ENCODE measurements around the gene SDK1. TPM values are rescaled to one million over a fixed set of nuclear protein-coding genes. Genes with fewer than 3 reads are reported as not detected.
A peak's percentile ranks its signal among the peaks of the same experiment; 100 is the strongest.

Gene SDK1
- total RNA-seq, 1 donor from 2014 or later, result 16.7 TPM

DNA sequence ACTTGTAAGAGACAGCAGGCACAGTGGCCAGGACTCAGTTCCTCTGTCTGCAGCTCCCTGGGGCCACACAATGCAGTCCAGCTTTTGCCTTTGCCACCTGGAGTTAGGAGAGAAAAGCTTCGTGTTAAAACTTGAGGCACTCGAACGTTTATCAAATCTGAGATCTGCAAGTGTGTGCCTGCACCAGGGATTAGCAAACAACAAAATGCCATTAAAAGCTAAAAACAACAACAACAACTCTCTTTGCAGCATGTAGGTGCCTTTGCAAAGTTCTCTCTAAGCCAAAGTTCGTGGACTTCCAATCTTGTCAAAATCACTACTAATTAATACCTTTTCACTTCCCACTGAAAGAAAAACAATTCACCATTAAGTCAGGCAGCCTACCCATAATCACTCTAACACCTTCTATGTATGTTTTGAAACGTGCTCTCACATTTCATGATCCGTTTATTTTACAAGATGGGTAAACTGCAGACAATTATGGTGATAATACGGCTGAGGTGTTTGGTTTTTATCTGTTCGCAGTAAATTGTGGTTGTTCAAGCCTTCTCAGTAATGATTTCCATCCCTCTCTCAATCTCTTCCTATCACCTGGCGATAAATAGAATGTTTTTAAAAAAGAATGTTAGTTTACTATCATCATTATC lies 36.2 kb upstream of the SDK1 start:
- Histone ChIP-seq H3K4me1 (no peaks in the 10 kb centered on the region), H3K9me3 (no peaks in the 10 kb centered on the region), H3K27me3 (no peaks in the 10 kb centered on the region), H3K27ac (no peak overlapping the region), H3K4me3 (no peak overlapping the region), H3K36me3 (no peaks in the 10 kb centered on the region)
- no peak for TF ChIP-seq POLR2AphosphoS5 (IDR thresholded peaks at IDR 0.05; ENCODE audit: insufficient read depth in 1 of 2, low read depth in 1 of 2)
- TF ChIP-seq CTCF (IDR thresholded peaks at IDR 0.05), result no peak
- TF ChIP-seq POLR2A (IDR thresholded peaks at IDR 0.05), result no peak
- intact Hi-C loops (cut with DNase I), result no loop called here
- DNase-seq (ENCODE audit: extremely low spot score in 2 of 2), result no peak

DNA sequence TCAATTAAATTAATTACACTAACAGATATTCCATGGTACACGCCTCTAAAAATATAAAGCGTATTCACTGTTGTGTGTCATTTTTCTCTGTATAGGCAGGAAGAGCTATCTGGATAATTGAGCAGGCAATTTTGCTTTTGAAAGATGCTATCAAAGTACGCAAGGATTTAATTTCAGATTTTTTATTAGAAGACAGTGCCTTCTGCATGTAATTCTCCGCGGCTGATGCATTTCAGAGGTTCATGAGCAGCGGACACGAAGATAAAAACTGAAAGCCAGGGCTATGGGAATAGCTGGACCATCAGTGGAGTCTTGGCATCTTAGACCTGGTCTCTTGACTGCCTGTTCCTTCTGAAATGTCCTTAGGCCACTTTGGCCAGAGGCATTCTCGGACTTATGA lies 35.7 kb upstream of the SDK1 start:
- intact Hi-C loops (cut with DNase I), result no loop called here
- Histone ChIP-seq H3K4me1 (no peaks in the 10 kb centered on the region), H3K27me3 (no peaks in the 10 kb centered on the region), H3K36me3 (no peaks in the 10 kb centered on the region), H3K4me3 (no peak overlapping the region), H3K9me3 (no peaks in the 10 kb centered on the region), H3K27ac (no peak overlapping the region)
- no peak for DNase-seq (ENCODE audit: extremely low spot score in 2 of 2)
- no peak for TF ChIP-seq CTCF (IDR thresholded peaks at IDR 0.05)

DNA sequence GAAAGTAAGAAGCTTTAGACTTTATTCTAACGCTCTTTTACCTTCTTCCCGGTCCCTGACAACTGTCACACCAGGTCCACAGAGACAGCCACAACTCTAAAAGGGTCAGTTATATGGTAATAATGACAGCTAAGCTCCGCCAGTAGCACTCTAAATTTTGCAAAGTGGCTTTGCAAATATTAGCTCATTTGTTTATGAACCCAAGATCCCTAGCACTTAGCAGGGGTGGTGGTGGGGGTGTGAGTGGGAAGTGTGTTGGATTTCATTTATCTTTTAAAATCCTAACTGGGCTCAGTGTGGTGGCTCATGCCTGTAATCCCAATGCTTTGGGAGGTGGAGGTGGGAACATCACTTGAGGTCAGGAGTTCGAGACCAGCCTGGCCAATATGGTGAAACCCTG lies 34.8 kb upstream of the SDK1 start:
- intact Hi-C loops (cut with DNase I), result no loop called here
- TF ChIP-seq CTCF (IDR thresholded peaks at IDR 0.05) (no peak), POLR2A (IDR thresholded peaks at IDR 0.05) (no peak), POLR2AphosphoS5 (IDR thresholded peaks at IDR 0.05; ENCODE audit: insufficient read depth in 1 of 2, low read depth in 1 of 2) (no peak)
- Histone ChIP-seq H3K27me3 (no peaks in the 10 kb centered on the region), H3K4me3 (no peak overlapping the region), H3K27ac (no peak overlapping the region), H3K9me3 (no peaks in the 10 kb centered on the region), H3K4me1 (no peaks in the 10 kb centered on the region), H3K36me3 (no peaks in the 10 kb centered on the region)
- no peak for DNase-seq (ENCODE audit: extremely low spot score in 2 of 2)

DNA sequence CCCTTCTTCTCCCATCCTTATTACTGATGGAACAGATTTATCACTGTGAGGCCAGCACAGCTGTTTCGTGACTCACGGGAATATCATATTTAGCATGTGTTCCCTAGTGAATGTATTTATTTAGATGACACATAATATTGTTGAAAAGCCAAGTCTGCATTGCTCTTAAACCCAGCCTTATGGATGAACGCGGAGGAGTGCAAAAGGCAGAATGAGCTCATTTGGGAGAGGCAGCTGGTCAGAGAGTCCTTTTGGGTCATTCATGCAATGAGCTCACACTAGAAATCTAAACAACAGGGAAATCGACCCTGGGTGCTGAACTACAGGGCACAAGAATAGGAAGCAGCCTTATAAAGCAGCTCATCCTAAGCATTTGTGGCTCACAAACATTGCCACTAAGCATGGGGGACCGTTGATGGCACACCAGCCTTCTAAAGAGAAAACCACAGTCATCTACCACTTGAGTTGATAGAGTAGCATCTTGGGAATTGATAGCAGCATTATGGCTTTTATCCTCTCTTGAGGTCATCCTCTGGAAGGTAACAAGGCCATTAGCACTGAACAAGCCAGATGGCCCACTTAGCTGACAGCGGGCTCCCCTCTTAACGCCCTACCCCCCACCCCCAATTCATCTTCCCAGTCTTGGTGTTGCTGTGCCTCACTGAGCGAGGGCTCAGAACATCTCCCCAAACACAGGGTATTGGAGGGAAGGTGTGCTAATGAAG lies 32.9 kb upstream of the SDK1 start:
- no peaks in the 10 kb centered on the region for H3K27me3 ChIP-seq
- no peak for DNase-seq (ENCODE audit: extremely low spot score in 2 of 2)
- no peak overlapping the region for H3K4me3 ChIP-seq
- no peaks in the 10 kb centered on the region for H3K36me3 ChIP-seq
- intact Hi-C loops (cut with DNase I), result no loop called here
- H3K4me1 ChIP-seq, result peaks cover 8% of the 10 kb centered on the region
- no peak for TF ChIP-seq CTCF (IDR thresholded peaks at IDR 0.05)
- no peak for TF ChIP-seq POLR2AphosphoS5 (IDR thresholded peaks at IDR 0.05; ENCODE audit: insufficient read depth in 1 of 2, low read depth in 1 of 2)
- TF ChIP-seq POLR2A (IDR thresholded peaks at IDR 0.05), result no peak
- peak overlapping the region; percentile 74 for H3K27ac ChIP-seq
- H3K9me3 ChIP-seq, result no peaks in the 10 kb centered on the region

- peaks cover 11% of the 10 kb centered on the region for H3K4me1 ChIP-seq
- TF ChIP-seq POLR2A (IDR thresholded peaks at IDR 0.05) (no peak), POLR2AphosphoS5 (IDR thresholded peaks at IDR 0.05; ENCODE audit: insufficient read depth in 1 of 2, low read depth in 1 of 2) (no peak), CTCF (IDR thresholded peaks at IDR 0.05) (no peak)
- no peaks in the 10 kb centered on the region for H3K36me3 ChIP-seq
- H3K9me3 ChIP-seq, result no peaks in the 10 kb centered on the region
- no peaks in the 10 kb centered on the region for H3K27me3 ChIP-seq
- H3K27ac ChIP-seq, result no peak overlapping the region
- no peak overlapping the region for H3K4me3 ChIP-seq
- intact Hi-C loops (cut with DNase I), result no loop called here
- no peak for DNase-seq (ENCODE audit: extremely low spot score in 2 of 2)
These were observed 30.7 kb upstream of the SDK1 start for GRCh38 chr7:3270362-3270761.

Measured in vagina (tissue), 2 donors.